ENCODE measurements around the gene ADAMTS16.

Gene ADAMTS16

GRCh38 chr5:5316334-5316733, 176.2 kb downstream of the ADAMTS16 start:
- no peak for TF ChIP-seq EZH2 (IDR thresholded peaks at IDR 0.05; ENCODE audit: borderline replicate concordance, low read length)
- TF ChIP-seq CTCF (IDR thresholded peaks at IDR 0.05; ENCODE audit: low read length), result no peak
- no peak overlapping the region for H3K27ac ChIP-seq (ENCODE audit: low read depth, low read length, poor library complexity, severe bottlenecking)
- H3K4me2 ChIP-seq (ENCODE audit: low read length), result no peak overlapping the region
- no peaks in the 10 kb centered on the region for H3K79me2 ChIP-seq (ENCODE audit: insufficient read depth, low read length)
- H3K9me2 ChIP-seq (ENCODE audit: low read depth, low read length), result no peaks in the 10 kb centered on the region
- no peaks in the 10 kb centered on the region for H3K9me3 ChIP-seq (ENCODE audit: low read length)
- no peaks in the 10 kb centered on the region for H3K27me3 ChIP-seq (ENCODE audit: insufficient read depth, low read length)
- H4K20me1 ChIP-seq (ENCODE audit: insufficient read depth, low read length), result no peaks in the 10 kb centered on the region
- no peaks in the 10 kb centered on the region for H3K4me1 ChIP-seq (ENCODE audit: insufficient read depth, low read length, severe bottlenecking)
- H3K4me3 ChIP-seq (ENCODE audit: low read depth, low read length, poor library complexity, severe bottlenecking), result no peak overlapping the region
- no peak overlapping the region for H2AFZ ChIP-seq (ENCODE audit: low read length)
- no peak overlapping the region for H3K9ac ChIP-seq (ENCODE audit: low read length)
- no peaks in the 10 kb centered on the region for H3F3A ChIP-seq (ENCODE audit: insufficient read depth, low read length)
- H3K36me3 ChIP-seq (ENCODE audit: insufficient read depth, low read length), result no peaks in the 10 kb centered on the region

GRCh38 chr5:5317976-5318375, 177.8 kb downstream of the ADAMTS16 start:
- no peaks in the 10 kb centered on the region for H3K9me2 ChIP-seq (ENCODE audit: low read depth, low read length)
- H2AFZ ChIP-seq (ENCODE audit: low read length), result no peak overlapping the region
- no peaks in the 10 kb centered on the region for H3K36me3 ChIP-seq (ENCODE audit: insufficient read depth, low read length)
- H3K9ac ChIP-seq (ENCODE audit: low read length), result no peak overlapping the region
- no peak overlapping the region for H3K4me2 ChIP-seq (ENCODE audit: low read length)
- no peaks in the 10 kb centered on the region for H3K4me1 ChIP-seq (ENCODE audit: insufficient read depth, low read length, severe bottlenecking)
- no peaks in the 10 kb centered on the region for H3K27me3 ChIP-seq (ENCODE audit: insufficient read depth, low read length)
- TF ChIP-seq EZH2 (IDR thresholded peaks at IDR 0.05; ENCODE audit: borderline replicate concordance, low read length) (no peak), CTCF (IDR thresholded peaks at IDR 0.05; ENCODE audit: low read length) (no peak)
- H3K79me2 ChIP-seq (ENCODE audit: insufficient read depth, low read length), result no peaks in the 10 kb centered on the region
- no peaks in the 10 kb centered on the region for H3K9me3 ChIP-seq (ENCODE audit: low read length)
- no peak overlapping the region for H3K4me3 ChIP-seq (ENCODE audit: low read depth, low read length, poor library complexity, severe bottlenecking)
- H3K27ac ChIP-seq (ENCODE audit: low read depth, low read length, poor library complexity, severe bottlenecking), result no peak overlapping the region
- no peaks in the 10 kb centered on the region for H3F3A ChIP-seq (ENCODE audit: insufficient read depth, low read length)
- no peaks in the 10 kb centered on the region for H4K20me1 ChIP-seq (ENCODE audit: insufficient read depth, low read length)

GRCh38 chr5:5318426-5319190, 178.5 kb downstream of the ADAMTS16 start:
- Histone ChIP-seq H3K4me1 (ENCODE audit: insufficient read depth, low read length, severe bottlenecking) (no peaks in the 10 kb centered on the region), H3K27ac (ENCODE audit: low read depth, low read length, poor library complexity, severe bottlenecking) (no peak overlapping the region), H3K9ac (ENCODE audit: low read length) (no peak overlapping the region), H3K27me3 (ENCODE audit: insufficient read depth, low read length) (no peaks in the 10 kb centered on the region), H2AFZ (ENCODE audit: low read length) (no peak overlapping the region), H3K4me3 (ENCODE audit: low read depth, low read length, poor library complexity, severe bottlenecking) (no peak overlapping the region), H3F3A (ENCODE audit: insufficient read depth, low read length) (no peaks in the 10 kb centered on the region), H4K20me1 (ENCODE audit: insufficient read depth, low read length) (no peaks in the 10 kb centered on the region), H3K9me3 (ENCODE audit: low read length) (no peaks in the 10 kb centered on the region), H3K9me2 (ENCODE audit: low read depth, low read length) (no peaks in the 10 kb centered on the region), H3K36me3 (ENCODE audit: insufficient read depth, low read length) (no peaks in the 10 kb centered on the region), H3K79me2 (ENCODE audit: insufficient read depth, low read length) (no peaks in the 10 kb centered on the region), H3K4me2 (ENCODE audit: low read length) (no peak overlapping the region)
- no peak for TF ChIP-seq CTCF (IDR thresholded peaks at IDR 0.05; ENCODE audit: low read length)
- no peak for TF ChIP-seq EZH2 (IDR thresholded peaks at IDR 0.05; ENCODE audit: borderline replicate concordance, low read length)
